WTC11 (cell line): ENCODE results near the gene SIGLEC10. TPM values are rescaled to one million over a fixed set of nuclear protein-coding genes. Genes with fewer than 3 reads are reported as not detected.
A peak's percentile ranks its signal among the peaks of the same experiment; 100 is the strongest.

Source experiments
- ATAC-seq: fragments of 200-7000 bp; cut with Tn5 transposase; 2 replicates; pipeline ENCODE4 v1.10.0; 2021; ENCODE audit warnings: mild to moderate bottlenecking, moderate library complexity
- CTCF ChIA-PET: fragments of 300-600 bp; sonication (Branson Sonifier 250); formaldehyde crosslinking; loops from one replicate; lab custom pipeline; 2021; ENCODE audit warnings: antibody characterized with exemption; lab: Charles Lee
- POLR2A ChIA-PET: fragments of 350-600 bp; sonication (Branson Sonifier 250); formaldehyde crosslinking; loops from one replicate; lab custom pipeline; 2021; ENCODE audit warnings: antibody characterized with exemption; lab: Charles Lee
- DNase-seq: peaks from one replicate; pipeline ENCODE4 v3.0.0; 2021; ENCODE audit warnings: low spot score
- H3K27ac Mint-ChIP-seq: 2 replicates; pipeline ENCODE4 v1.8.0; 2021; ENCODE audit warnings: mixed read lengths
- H3K27me3 Mint-ChIP-seq: 2 replicates; pipeline ENCODE4 v1.8.0; 2021; ENCODE audit warnings: low read depth, mild to moderate bottlenecking, moderate library complexity, mixed read lengths
- H3K36me3 Mint-ChIP-seq: 2 replicates; pipeline ENCODE4 v1.8.0; 2021; ENCODE audit warnings: mixed read lengths
- H3K4me1 Mint-ChIP-seq: 2 replicates; pipeline ENCODE4 v1.8.0; 2022; ENCODE audit warnings: mixed read lengths
- H3K4me3 Mint-ChIP-seq: 2 replicates; pipeline ENCODE4 v1.8.0; 2021; ENCODE audit warnings: mild to moderate bottlenecking, moderate library complexity, mixed read lengths
- H3K9me3 Mint-ChIP-seq: 2 replicates; pipeline ENCODE4 v1.8.0; 2021; ENCODE audit warnings: mixed read lengths
- CBFB ChIP-seq: sonication (generic); formaldehyde crosslinking; IDR thresholded peaks from 2 replicates; pipeline ENCODE4 v1.8.1; 2022; ENCODE audit warnings: mild to moderate bottlenecking, low read depth, missing genetic modification reagents
- CREM ChIP-seq: sonication (generic); formaldehyde crosslinking; IDR thresholded peaks from 2 replicates; pipeline ENCODE4 v1.8.1; 2022; ENCODE audit warnings: mild to moderate bottlenecking, missing genetic modification reagents, moderate library complexity
- FOXJ3 ChIP-seq: sonication (generic); formaldehyde crosslinking; IDR thresholded peaks from 2 replicates; pipeline ENCODE4 v1.9.0; 2021; ENCODE audit warnings: missing genetic modification reagents, mild to moderate bottlenecking, borderline replicate concordance
- FOXK1 ChIP-seq: sonication (generic); formaldehyde crosslinking; IDR thresholded peaks from 2 replicates; pipeline ENCODE4 v1.8.0; 2022; ENCODE audit warnings: mild to moderate bottlenecking, moderate library complexity, missing genetic modification reagents
- FOXP1 ChIP-seq: sonication (generic); formaldehyde crosslinking; IDR thresholded peaks from 2 replicates; pipeline ENCODE4 v1.8.0; 2022; ENCODE audit warnings: missing genetic modification reagents, mild to moderate bottlenecking, moderate library complexity, borderline replicate concordance
- HMGA2 ChIP-seq: fragments of 250-450 bp; sonication (Bioruptor Pico); IDR thresholded peaks from 2 replicates; pipeline ENCODE4 v1.4.0; 2021; ENCODE audit warnings: mild to moderate bottlenecking, moderate library complexity
- IRF1 ChIP-seq: sonication (generic); formaldehyde crosslinking; IDR thresholded peaks from 2 replicates; pipeline ENCODE4 v1.8.0; 2023; ENCODE audit warnings: missing genetic modification reagents
- NFATC4 ChIP-seq: fragments of 250-450 bp; sonication (Bioruptor Pico); IDR thresholded peaks from 2 replicates; pipeline ENCODE4 v1.9.0; 2021; ENCODE audit warnings: mild to moderate bottlenecking
- NFE2L1 ChIP-seq: sonication (generic); formaldehyde crosslinking; IDR thresholded peaks from 2 replicates; pipeline ENCODE4 v1.8.1; 2023; ENCODE audit warnings: missing genetic modification reagents
- NR1H2 ChIP-seq: sonication (generic); formaldehyde crosslinking; IDR thresholded peaks from 2 replicates; pipeline ENCODE4 v1.9.0; 2021; ENCODE audit warnings: mild to moderate bottlenecking, moderate library complexity, missing genetic modification reagents
- RELA ChIP-seq: sonication (generic); formaldehyde crosslinking; IDR thresholded peaks from 2 replicates; pipeline ENCODE4 v1.8.1; 2022; ENCODE audit warnings: missing genetic modification reagents, mild to moderate bottlenecking, borderline replicate concordance
- RORB ChIP-seq: fragments of 250-450 bp; sonication (Bioruptor Pico); IDR thresholded peaks from 2 replicates; pipeline ENCODE4 v1.9.0; 2021; ENCODE audit warnings: mild to moderate bottlenecking
- SMAD4 ChIP-seq: sonication (generic); formaldehyde crosslinking; IDR thresholded peaks from 2 replicates; pipeline ENCODE4 v1.8.0; 2022; ENCODE audit warnings: mild to moderate bottlenecking, missing genetic modification reagents
- TCF7 ChIP-seq: sonication (generic); formaldehyde crosslinking; IDR thresholded peaks from 2 replicates; pipeline ENCODE4 v1.8.0; 2022; ENCODE audit warnings: mild to moderate bottlenecking, low read depth, missing genetic modification reagents, moderate library complexity
- ZNF425 ChIP-seq: fragments of 250-450 bp; sonication (Bioruptor Pico); conservative IDR thresholded peaks from 2 replicates; pipeline ENCODE4 v1.9.0; 2021; ENCODE audit warnings: mild to moderate bottlenecking
- ZNF512 ChIP-seq: sonication (generic); formaldehyde crosslinking; IDR thresholded peaks from 2 replicates; pipeline ENCODE4 v1.8.1; 2022; ENCODE audit warnings: missing genetic modification reagents, borderline replicate concordance
- total RNA-seq: library from RNA; stranded (reverse); gene quantifications from 3 replicates; pipeline ENCODE4 v1.2.3, GENCODE V29; 2021
- TF ChIP-seq, protein P1 (sequence below): sonication (generic); formaldehyde crosslinking; IDR thresholded peaks from 2 replicates; pipeline ENCODE4 v1.8.1; 2022; ENCODE audit warnings: mild to moderate bottlenecking, moderate library complexity, missing genetic modification reagents
- TF ChIP-seq, protein P2 (sequence below): sonication (generic); formaldehyde crosslinking; conservative IDR thresholded peaks from 2 replicates; pipeline ENCODE4 v1.8.1; 2022; ENCODE audit warnings: mild to moderate bottlenecking, missing genetic modification reagents
- TF ChIP-seq, protein P3 (sequence below): sonication (generic); formaldehyde crosslinking; IDR thresholded peaks from 2 replicates; pipeline ENCODE4 v1.8.0; 2022; ENCODE audit warnings: mild to moderate bottlenecking, missing genetic modification reagents

SIGLEC10 gene
- total RNA-seq, 1 experiment from 2014 or later = not detected

DNA sequence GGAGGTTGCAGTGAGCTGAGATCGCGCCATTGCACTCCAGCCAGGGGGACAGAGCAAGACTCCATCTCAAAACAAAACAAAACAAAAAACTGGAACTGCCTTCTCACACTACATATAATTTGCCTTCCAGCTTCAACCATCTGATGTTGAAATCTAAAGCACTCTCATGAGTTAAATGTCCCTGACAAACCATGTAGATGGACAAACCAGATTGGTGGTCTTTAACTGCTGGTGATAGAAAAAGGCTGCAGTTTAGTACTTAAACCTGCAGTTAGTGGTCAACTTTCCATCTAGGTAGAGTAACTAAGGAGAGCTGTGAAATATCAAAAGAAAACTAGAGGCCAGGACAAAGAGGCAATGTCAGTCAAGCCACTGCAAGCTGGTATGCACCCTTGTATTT lies 21.3 kb downstream of the SIGLEC10 start:
- peak overlapping the region; percentile 53 for H3K4me3 Mint-ChIP-seq
- DNase-seq (no peak), ATAC-seq (no peak)
- TF ChIP-seq ZNF512 (CRISPR knock-in tag) (no peak), HMGA2 (CRISPR knock-in tag) (no peak), FOXK1 (CRISPR knock-in tag) (no peak), NFE2L1 (no peak), RELA (CRISPR knock-in tag) (no peak), NR1H2 (CRISPR knock-in tag) (no peak), CBFB (CRISPR knock-in tag) (no peak), RORB (CRISPR knock-in tag) (no peak), SMAD4 (CRISPR knock-in tag) (no peak), CREM (CRISPR knock-in tag) (no peak), IRF1 (CRISPR knock-in tag) (no peak), FOXP1 (no peak), FOXJ3 (CRISPR knock-in tag) (no peak), TCF7 (CRISPR knock-in tag) (no peak), ZNF425 (CRISPR knock-in tag) (no peak), NFATC4 (no peak)
- TF ChIP-seq, protein P1, sequence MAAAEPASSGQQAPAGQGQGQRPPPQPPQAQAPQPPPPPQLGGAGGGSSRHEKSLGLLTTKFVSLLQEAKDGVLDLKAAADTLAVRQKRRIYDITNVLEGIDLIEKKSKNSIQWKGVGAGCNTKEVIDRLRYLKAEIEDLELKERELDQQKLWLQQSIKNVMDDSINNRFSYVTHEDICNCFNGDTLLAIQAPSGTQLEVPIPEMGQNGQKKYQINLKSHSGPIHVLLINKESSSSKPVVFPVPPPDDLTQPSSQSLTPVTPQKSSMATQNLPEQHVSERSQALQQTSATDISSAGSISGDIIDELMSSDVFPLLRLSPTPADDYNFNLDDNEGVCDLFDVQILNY (CRISPR knock-in tag) = no peak
- TF ChIP-seq, protein P2, sequence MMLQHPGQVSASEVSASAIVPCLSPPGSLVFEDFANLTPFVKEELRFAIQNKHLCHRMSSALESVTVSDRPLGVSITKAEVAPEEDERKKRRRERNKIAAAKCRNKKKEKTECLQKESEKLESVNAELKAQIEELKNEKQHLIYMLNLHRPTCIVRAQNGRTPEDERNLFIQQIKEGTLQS (CRISPR knock-in tag) = no peak
- TF ChIP-seq, protein P3, sequence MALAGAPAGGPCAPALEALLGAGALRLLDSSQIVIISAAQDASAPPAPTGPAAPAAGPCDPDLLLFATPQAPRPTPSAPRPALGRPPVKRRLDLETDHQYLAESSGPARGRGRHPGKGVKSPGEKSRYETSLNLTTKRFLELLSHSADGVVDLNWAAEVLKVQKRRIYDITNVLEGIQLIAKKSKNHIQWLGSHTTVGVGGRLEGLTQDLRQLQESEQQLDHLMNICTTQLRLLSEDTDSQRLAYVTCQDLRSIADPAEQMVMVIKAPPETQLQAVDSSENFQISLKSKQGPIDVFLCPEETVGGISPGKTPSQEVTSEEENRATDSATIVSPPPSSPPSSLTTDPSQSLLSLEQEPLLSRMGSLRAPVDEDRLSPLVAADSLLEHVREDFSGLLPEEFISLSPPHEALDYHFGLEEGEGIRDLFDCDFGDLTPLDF (CRISPR knock-in tag) = no peak
- POLR2A ChIA-PET = no interaction called here
- H3K9me3 Mint-ChIP-seq = peaks cover 4% of the 10 kb centered on the region
- peak overlapping the region; percentile 78 for H3K27ac Mint-ChIP-seq
- H3K4me1 Mint-ChIP-seq = peaks cover 32% of the 10 kb centered on the region
- H3K36me3 Mint-ChIP-seq = peaks cover 9% of the 10 kb centered on the region
- H3K27me3 Mint-ChIP-seq = no peaks in the 10 kb centered on the region
- CTCF ChIA-PET = interaction anchor here (1.3 to 4.4 kb wide), 5 partner anchors 12 to 261 kb away, joined by 3 to 41 read pairs (median 14); no protein-coding TSS in a partner anchor
